Measurements from ENCODE around the gene SLC22A6.

- no peak for TF ChIP-seq POLR2A (IDR thresholded peaks at IDR 0.05)
- TF ChIP-seq CTCF (IDR thresholded peaks at IDR 0.05), result no peak
These were observed 23.7 kb downstream of the SLC22A6 start for GRCh38 chr11:62961017-62961570.
